Gastrocnemius medialis (tissue), 4 donors: Measurements from ENCODE around the gene DDR2. TPM values are rescaled to one million over a fixed set of nuclear protein-coding genes. Genes with fewer than 3 reads are reported as not detected.

Source experiments
- ATAC-seq, 2 donors: fragments of 150-250 bp; one replicate each; pipeline ENCODE4 v1.9.1; 2016
- DNase-seq, 2 donors: peaks; one replicate each; pipeline ENCODE4 v3.0.0-alpha.2; 2019
- H3K27ac ChIP-seq, 4 donors: fragments of 200-600 bp; sonication (generic); 1 replicate in 1 of 4; 2 replicates in 3 of 4; pipeline ENCODE4 v1.5.1; 2016 to 2018; ENCODE audit warnings: mild to moderate bottlenecking in 2 of 4, moderate library complexity in 1 of 4
- H3K27me3 ChIP-seq, 3 donors: fragments of 200-600 bp; sonication (generic) in 2 of 3; 1 replicate in 1 of 3; 2 replicates in 2 of 3; pipeline versions ENCODE4 v1.5.1 to v1.6.0; 2016 to 2019; ENCODE audit warnings: mild to moderate bottlenecking in 1 of 3, moderate library complexity in 1 of 3
- H3K36me3 ChIP-seq, 2 donors: fragments of 200-600 bp; sonication (generic) in 1 of 2; one replicate each; pipeline ENCODE4 v1.5.1; 2017 to 2018
- H3K4me1 ChIP-seq, 2 donors: fragments of 200-600 bp; sonication (generic) in 1 of 2; one replicate each; pipeline ENCODE4 v1.5.1; 2016 to 2017; ENCODE audit warnings: mild to moderate bottlenecking in 2 of 2
- H3K4me3 ChIP-seq, 4 donors: fragments of 200-600 bp; sonication (generic) in 3 of 4; 1 replicate in 1 of 4; 2 replicates in 3 of 4; pipeline ENCODE4 v1.5.1; 2016 to 2019; ENCODE audit warnings: mild to moderate bottlenecking in 2 of 4
- H3K9me3 ChIP-seq, 3 donors: fragments of 200-600 bp; sonication (generic) in 2 of 3; 1 replicate in 1 of 3; 2 replicates in 2 of 3; pipeline ENCODE4 v1.5.1; 2016 to 2019
- POLR2A ChIP-seq, 2 donors: fragments of 450-650 bp; IDR thresholded peaks; one replicate each; pipeline ENCODE4 v1.6.1; 2017; ENCODE audit warnings: antibody characterized with exemption in 2 of 2, mild to moderate bottlenecking in 2 of 2, moderate library complexity in 2 of 2
- in situ Hi-C, 4 donors: fragments of 200-750 bp; cut with MboI; loops; one replicate each; pipeline versions ENCODE4 v1.15.0 to v1.8.0; 2017; ENCODE audit warnings: low sequenced_read_pairs in 4 of 4
- intact Hi-C: fragments of 100-400 bp; cut with DNase I; formaldehyde crosslinking; loops from one replicate; pipeline ENCODE4 v1.15.1; 2023; ENCODE audit warnings: low total_unique reads
- total RNA-seq, 4 donors: library from RNA; depleted of rRNA; stranded (reverse); fragments of >200 nt; gene quantifications; one replicate each; pipeline versions ENCODE4 v1.1.0 to v1.2.3, GENCODE V29; 2016
- TF ChIP-seq, protein P1 (sequence below), 5 experiments: fragments of 450-650 bp in 3 of 5; fragments of 200-600 bp in 2 of 5; sonication (generic) in 2 of 5; IDR thresholded peaks in 4 of 5; conservative IDR thresholded peaks in 1 of 5; 1 replicate in 4 of 5; 2 replicates in 1 of 5; pipeline ENCODE4 v1.5.1; 2016 to 2019; ENCODE audit warnings: antibody characterized with exemption in 5 of 5, mild to moderate bottlenecking in 3 of 5, moderate library complexity in 3 of 5

The DDR2 gene
- total RNA-seq, 4 donors from 2014 or later, result 9.8 to 15.4 (median 10.6) TPM

DNA sequence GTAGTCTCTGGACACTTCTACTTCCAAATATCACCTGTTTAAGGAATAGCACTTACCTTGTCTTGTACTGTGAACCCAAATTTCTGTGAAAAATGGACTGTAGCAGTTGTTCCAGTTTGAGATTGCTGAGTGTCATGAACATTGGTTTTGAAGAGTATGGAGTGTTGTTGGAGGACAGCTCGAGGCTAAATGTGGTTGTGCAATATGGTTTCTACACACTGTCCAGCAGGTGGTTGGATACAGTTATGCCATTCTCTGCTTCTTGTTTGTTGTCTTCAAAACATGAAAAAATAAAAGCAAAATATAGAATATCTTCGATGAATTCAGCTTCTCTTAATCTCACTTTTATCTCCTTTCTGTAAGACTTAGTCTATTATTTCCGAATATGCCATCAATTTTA lies 67.1 kb downstream of the DDR2 start:
- H3K4me3 ChIP-seq, result no peak overlapping the region
- H3K36me3 ChIP-seq, result no peaks in the 10 kb centered on the region
- no peak for DNase-seq
- in situ Hi-C loops (no loop called here), intact Hi-C loops (loop anchor here (5.0 kb wide), 1 partner anchor 67 kb away; the partner anchor contains the start of gene DDR2)
- TF ChIP-seq, protein P1, sequence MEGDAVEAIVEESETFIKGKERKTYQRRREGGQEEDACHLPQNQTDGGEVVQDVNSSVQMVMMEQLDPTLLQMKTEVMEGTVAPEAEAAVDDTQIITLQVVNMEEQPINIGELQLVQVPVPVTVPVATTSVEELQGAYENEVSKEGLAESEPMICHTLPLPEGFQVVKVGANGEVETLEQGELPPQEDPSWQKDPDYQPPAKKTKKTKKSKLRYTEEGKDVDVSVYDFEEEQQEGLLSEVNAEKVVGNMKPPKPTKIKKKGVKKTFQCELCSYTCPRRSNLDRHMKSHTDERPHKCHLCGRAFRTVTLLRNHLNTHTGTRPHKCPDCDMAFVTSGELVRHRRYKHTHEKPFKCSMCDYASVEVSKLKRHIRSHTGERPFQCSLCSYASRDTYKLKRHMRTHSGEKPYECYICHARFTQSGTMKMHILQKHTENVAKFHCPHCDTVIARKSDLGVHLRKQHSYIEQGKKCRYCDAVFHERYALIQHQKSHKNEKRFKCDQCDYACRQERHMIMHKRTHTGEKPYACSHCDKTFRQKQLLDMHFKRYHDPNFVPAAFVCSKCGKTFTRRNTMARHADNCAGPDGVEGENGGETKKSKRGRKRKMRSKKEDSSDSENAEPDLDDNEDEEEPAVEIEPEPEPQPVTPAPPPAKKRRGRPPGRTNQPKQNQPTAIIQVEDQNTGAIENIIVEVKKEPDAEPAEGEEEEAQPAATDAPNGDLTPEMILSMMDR (IDR thresholded peaks at IDR 0.05 in 4 of 5, conservative IDR thresholded peaks at IDR 0.05 in 1 of 5), result no peak
- TF ChIP-seq POLR2A (IDR thresholded peaks at IDR 0.05), result no peak
- peaks cover 31 to 38% of the 10 kb centered on the region in 2 donors for H3K4me1 ChIP-seq
- no peaks in the 10 kb centered on the region for H3K9me3 ChIP-seq
- H3K27me3 ChIP-seq, result no peaks in the 10 kb centered on the region
- ATAC-seq, result no peak
- no peak overlapping the region for H3K27ac ChIP-seq

DNA sequence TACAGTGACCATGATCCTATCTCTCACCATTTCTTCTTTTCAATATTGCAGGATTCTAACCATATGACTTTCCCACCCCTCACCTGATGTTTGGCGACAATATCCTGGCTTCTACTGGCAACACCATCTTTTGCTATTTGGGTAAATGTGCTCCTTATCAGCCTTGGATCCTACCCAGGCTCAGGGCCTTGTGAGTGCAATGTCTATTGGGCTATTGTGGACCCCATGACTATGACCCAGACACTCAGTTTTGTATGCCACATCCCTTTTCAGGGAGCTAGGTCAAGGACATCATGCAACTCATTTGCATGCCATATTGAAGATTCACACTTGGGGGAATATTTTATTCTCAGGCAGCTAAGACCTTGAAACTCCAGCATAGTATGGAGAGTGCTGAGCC lies 67.9 kb downstream of the DDR2 start:
- intact Hi-C loops (no loop called here), in situ Hi-C loops (no loop called here)
- DNase-seq (no peak), ATAC-seq (no peak)
- Histone ChIP-seq H3K36me3 (no peaks in the 10 kb centered on the region), H3K9me3 (no peaks in the 10 kb centered on the region), H3K27ac (no peak overlapping the region), H3K4me3 (no peak overlapping the region), H3K27me3 (no peaks in the 10 kb centered on the region), H3K4me1 (peaks cover 39 to 44% of the 10 kb centered on the region in 2 donors)
- TF ChIP-seq, protein P1 (IDR thresholded peaks at IDR 0.05 in 4 of 5, conservative IDR thresholded peaks at IDR 0.05 in 1 of 5), result no peak
- TF ChIP-seq POLR2A (IDR thresholded peaks at IDR 0.05), result no peak

DNA sequence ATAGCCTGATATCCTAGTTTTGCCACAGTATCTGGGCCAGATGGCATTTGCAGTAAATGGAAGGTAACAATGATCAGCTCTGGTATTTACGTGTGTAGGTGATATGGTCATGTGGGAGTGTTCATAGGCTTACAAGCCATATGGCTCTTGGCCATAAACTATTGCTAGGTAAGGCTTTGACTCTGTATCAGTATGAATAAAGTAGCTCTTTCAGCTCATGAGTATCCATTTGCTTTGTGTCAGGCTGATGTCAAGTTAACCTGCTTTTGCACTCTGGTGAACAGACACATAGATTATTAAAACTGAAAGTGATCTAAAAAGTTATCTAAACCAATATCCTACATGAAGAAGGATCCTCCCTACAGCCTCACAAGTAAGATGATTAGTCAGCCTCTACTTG lies 69.0 kb downstream of the DDR2 start:
- intact Hi-C loops (no loop called here), in situ Hi-C loops (no loop called here)
- no peak overlapping the region for H3K4me3 ChIP-seq
- H3K36me3 ChIP-seq, result no peaks in the 10 kb centered on the region
- no peak overlapping the region for H3K27ac ChIP-seq
- ATAC-seq (no peak), DNase-seq (no peak)
- TF ChIP-seq, protein P1 (IDR thresholded peaks at IDR 0.05 in 4 of 5, conservative IDR thresholded peaks at IDR 0.05 in 1 of 5), result no peak
- TF ChIP-seq POLR2A (IDR thresholded peaks at IDR 0.05), result no peak
- H3K9me3 ChIP-seq, result no peaks in the 10 kb centered on the region
- H3K27me3 ChIP-seq, result no peaks in the 10 kb centered on the region
- H3K4me1 ChIP-seq, result peaks cover 37 to 47% of the 10 kb centered on the region in 2 donors

DNA sequence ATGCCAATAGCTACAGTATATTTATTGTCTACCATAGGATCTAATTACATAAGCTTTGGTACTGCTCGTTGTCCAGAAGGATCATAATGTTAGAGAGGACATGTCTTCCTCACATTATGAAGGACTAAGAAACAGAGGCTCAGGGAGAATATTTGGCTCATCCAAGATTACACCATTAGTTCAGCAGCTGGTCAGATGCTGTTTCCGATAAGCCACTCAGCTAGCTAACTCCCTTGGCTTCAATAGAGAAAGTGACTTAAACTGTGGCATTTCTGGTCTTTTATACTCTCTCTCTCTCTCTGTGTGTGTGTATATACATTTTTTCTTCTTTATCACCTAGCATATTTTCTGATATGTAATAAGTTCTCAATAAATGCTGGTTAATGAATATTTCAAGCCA lies 70.4 kb downstream of the DDR2 start:
- DNase-seq (no peak), ATAC-seq (no peak)
- in situ Hi-C loops, result no loop called here
- Histone ChIP-seq H3K27me3 (no peaks in the 10 kb centered on the region), H3K4me1 (peaks cover 24 to 35% of the 10 kb centered on the region in 2 donors), H3K27ac (no peak overlapping the region), H3K36me3 (no peaks in the 10 kb centered on the region), H3K9me3 (no peaks in the 10 kb centered on the region), H3K4me3 (no peak overlapping the region)
- intact Hi-C loops, result no loop called here
- TF ChIP-seq POLR2A (IDR thresholded peaks at IDR 0.05), result no peak

DNA sequence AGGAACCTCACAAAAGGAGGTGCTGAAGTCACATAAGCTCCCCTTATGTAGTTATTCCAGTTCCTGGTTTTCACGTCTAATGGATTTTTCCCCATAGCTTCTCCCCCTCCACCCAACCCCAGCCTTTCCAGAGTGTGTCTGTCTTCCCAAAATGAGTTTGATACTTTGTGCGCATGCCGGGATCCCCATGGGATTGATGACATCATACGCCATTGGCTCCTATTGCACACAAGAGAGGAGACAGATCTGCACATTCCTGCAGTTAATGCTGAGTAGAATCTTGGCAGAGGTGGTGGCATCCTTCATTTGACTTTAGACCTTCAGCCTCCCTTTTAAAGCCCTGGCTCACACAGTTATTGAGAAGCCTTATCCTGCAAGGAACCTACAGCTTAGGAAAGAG lies 71.4 kb downstream of the DDR2 start:
- Histone ChIP-seq H3K27ac (peak overlapping the region in 1 of 4 donors; percentile 40), H3K36me3 (no peaks in the 10 kb centered on the region), H3K4me3 (no peak overlapping the region), H3K4me1 (peaks cover 24 to 35% of the 10 kb centered on the region in 2 donors), H3K9me3 (no peaks in the 10 kb centered on the region), H3K27me3 (no peaks in the 10 kb centered on the region)
- peak in 1 of 2 donors; percentile 47 for DNase-seq
- in situ Hi-C loops, result no loop called here
- intact Hi-C loops, result no loop called here
- peak; percentile 37 to 46 for ATAC-seq
- TF ChIP-seq, protein P1 (IDR thresholded peaks at IDR 0.05 in 4 of 5, conservative IDR thresholded peaks at IDR 0.05 in 1 of 5), result no peak
- TF ChIP-seq POLR2A (IDR thresholded peaks at IDR 0.05), result no peak
